ENCODE data around the gene CNTN4.
"Not testable (repeated sequence)": the region's sequence is repeated elsewhere in the genome, so short reads cannot be mapped to it uniquely, and the experiment has no call there.

Gene CNTN4

GRCh38 chr3:2876362-2876761 is 777.7 kb downstream of the CNTN4 start:
- intact Hi-C loops (cut with DNase I) = no loop called here
- peak in 2 of 10 donors; percentile 6 to 81 for DNase-seq

GRCh38 chr3:2879023-2879422 is 780.4 kb downstream of the CNTN4 start:
- DNase-seq = no peak
- intact Hi-C loops (cut with DNase I) = no loop called here

- intact Hi-C loops (cut with DNase I) = no loop called here
- no peak for DNase-seq
Observed at GRCh38 chr3:2879587-2879986, 780.9 kb downstream of the CNTN4 start.

- no peak for DNase-seq
- intact Hi-C loops (cut with DNase I) = no loop called here
Observed at GRCh38 chr3:2880218-2880756, 781.6 kb downstream of the CNTN4 start.

- no peak for DNase-seq
- intact Hi-C loops (cut with DNase I) = no loop called here
Observed at GRCh38 chr3:2883283-2883682, 784.6 kb downstream of the CNTN4 start.

- no peak for DNase-seq
Observed at GRCh38 chr3:2888592-2888991, 789.9 kb downstream of the CNTN4 start.

GRCh38 chr3:2889736-2890135 is 791.1 kb downstream of the CNTN4 start:
- intact Hi-C loops (cut with DNase I) = no loop called here

More at GRCh38 chr3:2888592-2888991, 789.9 kb downstream of the CNTN4 start:
- intact Hi-C loops (cut with DNase I) = no loop called here

GRCh38 chr3:2896308-2896939 is 797.8 kb downstream of the CNTN4 start:
- DNase-seq = no peak
- intact Hi-C loops (cut with DNase I) = no loop called here

More at GRCh38 chr3:2889736-2890135, 791.1 kb downstream of the CNTN4 start:
- no peak for DNase-seq

- no peak for DNase-seq
- intact Hi-C loops (cut with DNase I) = no loop called here
Observed at GRCh38 chr3:2897821-2898220, 799.2 kb downstream of the CNTN4 start.

GRCh38 chr3:2898591-2899353 is 800.1 kb downstream of the CNTN4 start:
- intact Hi-C loops (cut with DNase I) = no loop called here
- no peak for DNase-seq

- no peak for DNase-seq
- intact Hi-C loops (cut with DNase I) = no loop called here
Observed at GRCh38 chr3:2904054-2904453, 805.4 kb downstream of the CNTN4 start.

- DNase-seq = no peak
Observed at GRCh38 chr3:2908693-2909351, 810.2 kb downstream of the CNTN4 start.

GRCh38 chr3:2910997-2911396 is 812.3 kb downstream of the CNTN4 start:
- intact Hi-C loops (cut with DNase I) = no loop called here
- DNase-seq = no peak

More at GRCh38 chr3:2908693-2909351, 810.2 kb downstream of the CNTN4 start:
- intact Hi-C loops (cut with DNase I) = no loop called here

GRCh38 chr3:2915826-2916225 is 817.2 kb downstream of the CNTN4 start:
- intact Hi-C loops (cut with DNase I) = no loop called here
- no peak for DNase-seq

GRCh38 chr3:2916640-2917039 is 818.0 kb downstream of the CNTN4 start:
- intact Hi-C loops (cut with DNase I); DNase-seq: not testable (repeated sequence)

- intact Hi-C loops (cut with DNase I) = no loop called here
- DNase-seq = no peak
Observed at GRCh38 chr3:2920103-2920502, 821.4 kb downstream of the CNTN4 start.

GRCh38 chr3:2921452-2921851 is 822.8 kb downstream of the CNTN4 start:
- DNase-seq = no peak
- intact Hi-C loops (cut with DNase I) = no loop called here

- intact Hi-C loops (cut with DNase I) = no loop called here
- DNase-seq = no peak
Observed at GRCh38 chr3:2921903-2922302, 823.2 kb downstream of the CNTN4 start.

- intact Hi-C loops (cut with DNase I) = no loop called here
Observed at GRCh38 chr3:2923390-2923789, 824.7 kb downstream of the CNTN4 start.

GRCh38 chr3:2927259-2927658 is 828.6 kb downstream of the CNTN4 start:
- intact Hi-C loops (cut with DNase I) = no loop called here
- DNase-seq = no peak

More at GRCh38 chr3:2923390-2923789, 824.7 kb downstream of the CNTN4 start:
- no peak for DNase-seq

- intact Hi-C loops (cut with DNase I) = no loop called here
- no peak for DNase-seq
Observed at GRCh38 chr3:2929574-2929973, 830.9 kb downstream of the CNTN4 start.

All from posterior cingulate gyrus (tissue), 11 donors.